Measurements from ENCODE around the gene TSPYL1.

- TF ChIP-seq CTCF (IDR thresholded peaks at IDR 0.05) (no peak), POLR2AphosphoS5 (IDR thresholded peaks at IDR 0.05) (no peak)
These were observed 47.3 kb upstream of the TSPYL1 start for GRCh38 chr6:116326996-116327395.

Data from breast epithelium (tissue), 3 donors.